Glutamatergic neuron (in vitro differentiated cells): ENCODE measurements around the gene SLC24A3. TPM values are rescaled to one million over a fixed set of nuclear protein-coding genes. Genes with fewer than 3 reads are reported as not detected.

Experiments used
- DNase-seq: peaks from one replicate; pipeline ENCODE4 v3.0.0; 2022
- H3K27ac Mint-ChIP-seq: one replicate; pipeline ENCODE4 v1.8.0; 2020; ENCODE audit warnings: mild to moderate bottlenecking, mixed read lengths, inconsistent platforms; ENCODE audit not compliant: unreplicated experiment
- H3K27me3 Mint-ChIP-seq: one replicate; pipeline ENCODE4 v1.8.0; 2020; ENCODE audit warnings: mild to moderate bottlenecking, moderate library complexity, mixed read lengths, inconsistent platforms; ENCODE audit not compliant: unreplicated experiment
- H3K36me3 Mint-ChIP-seq: one replicate; pipeline ENCODE4 v1.8.0; 2020; ENCODE audit warnings: mild to moderate bottlenecking, mixed read lengths, inconsistent platforms; ENCODE audit not compliant: unreplicated experiment
- H3K4me1 Mint-ChIP-seq: one replicate; pipeline ENCODE4 v1.8.0; 2020; ENCODE audit warnings: mild to moderate bottlenecking, low read depth, mixed read lengths, inconsistent platforms; ENCODE audit not compliant: unreplicated experiment
- H3K4me3 Mint-ChIP-seq: one replicate; pipeline ENCODE4 v1.8.0; 2020; ENCODE audit warnings: mild to moderate bottlenecking, mixed read lengths, inconsistent platforms; ENCODE audit not compliant: unreplicated experiment
- H3K9me3 Mint-ChIP-seq: one replicate; pipeline ENCODE4 v1.8.0; 2020; ENCODE audit warnings: mild to moderate bottlenecking, moderate library complexity, mixed read lengths, inconsistent platforms; ENCODE audit not compliant: unreplicated experiment
- total RNA-seq: library from RNA; stranded (reverse); fragmentation: NEBNext Ultra II Directional; extraction: Animal tissue kit (Norgen Biotek cat#: 25700); gene quantifications from one replicate; pipeline ENCODE4 v1.2.1, GENCODE V29; 2021; ENCODE audit not compliant: unreplicated experiment
- TF ChIP-seq, protein P1 (sequence below): fragments of 200-600 bp; sonication (generic); IDR thresholded peaks from one replicate; pipeline ENCODE4 v1.5.0; 2021; ENCODE audit not compliant: partially characterized antibody, unreplicated experiment

Gene SLC24A3
- total RNA-seq, 1 donor from 2014 or later, result 9.7 TPM

DNA sequence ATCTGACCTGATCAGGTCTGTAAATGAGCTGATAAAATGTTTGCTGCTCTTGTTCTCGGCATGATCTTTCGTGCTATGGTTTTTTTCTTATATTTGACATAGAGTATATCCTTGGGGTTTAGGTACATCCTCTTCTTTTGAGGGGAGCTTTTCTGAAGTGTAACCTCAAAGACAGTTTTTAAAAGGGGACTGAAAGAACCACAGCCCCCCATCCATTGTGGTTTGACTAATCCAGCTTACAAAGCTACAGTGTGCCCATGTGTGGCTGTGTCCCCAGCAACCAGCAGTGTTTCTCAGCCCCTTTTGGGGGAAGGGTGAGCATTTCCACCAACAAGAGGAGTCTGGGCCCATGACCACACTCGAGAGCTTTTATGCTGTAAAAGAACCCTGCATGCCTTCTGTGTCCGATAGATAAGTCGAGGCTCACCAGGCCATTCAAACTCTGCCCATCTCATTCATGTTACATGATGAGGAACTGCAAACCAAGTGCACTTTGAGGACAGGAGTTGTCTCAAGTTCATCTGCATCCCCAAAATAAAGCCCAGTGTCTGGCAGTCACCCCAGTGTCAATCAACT, 266.0 kb downstream of the SLC24A3 start:
- TF ChIP-seq, protein P1, sequence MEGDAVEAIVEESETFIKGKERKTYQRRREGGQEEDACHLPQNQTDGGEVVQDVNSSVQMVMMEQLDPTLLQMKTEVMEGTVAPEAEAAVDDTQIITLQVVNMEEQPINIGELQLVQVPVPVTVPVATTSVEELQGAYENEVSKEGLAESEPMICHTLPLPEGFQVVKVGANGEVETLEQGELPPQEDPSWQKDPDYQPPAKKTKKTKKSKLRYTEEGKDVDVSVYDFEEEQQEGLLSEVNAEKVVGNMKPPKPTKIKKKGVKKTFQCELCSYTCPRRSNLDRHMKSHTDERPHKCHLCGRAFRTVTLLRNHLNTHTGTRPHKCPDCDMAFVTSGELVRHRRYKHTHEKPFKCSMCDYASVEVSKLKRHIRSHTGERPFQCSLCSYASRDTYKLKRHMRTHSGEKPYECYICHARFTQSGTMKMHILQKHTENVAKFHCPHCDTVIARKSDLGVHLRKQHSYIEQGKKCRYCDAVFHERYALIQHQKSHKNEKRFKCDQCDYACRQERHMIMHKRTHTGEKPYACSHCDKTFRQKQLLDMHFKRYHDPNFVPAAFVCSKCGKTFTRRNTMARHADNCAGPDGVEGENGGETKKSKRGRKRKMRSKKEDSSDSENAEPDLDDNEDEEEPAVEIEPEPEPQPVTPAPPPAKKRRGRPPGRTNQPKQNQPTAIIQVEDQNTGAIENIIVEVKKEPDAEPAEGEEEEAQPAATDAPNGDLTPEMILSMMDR, result no peak
- H3K4me3 Mint-ChIP-seq, result no peak overlapping the region
- peaks cover 3% of the 10 kb centered on the region for H3K27me3 Mint-ChIP-seq
- H3K4me1 Mint-ChIP-seq, result peaks cover 17% of the 10 kb centered on the region
- H3K36me3 Mint-ChIP-seq, result peaks cover 9% of the 10 kb centered on the region
- H3K9me3 Mint-ChIP-seq, result peaks cover 8% of the 10 kb centered on the region
- H3K27ac Mint-ChIP-seq, result no peak overlapping the region
- no peak for DNase-seq

DNA sequence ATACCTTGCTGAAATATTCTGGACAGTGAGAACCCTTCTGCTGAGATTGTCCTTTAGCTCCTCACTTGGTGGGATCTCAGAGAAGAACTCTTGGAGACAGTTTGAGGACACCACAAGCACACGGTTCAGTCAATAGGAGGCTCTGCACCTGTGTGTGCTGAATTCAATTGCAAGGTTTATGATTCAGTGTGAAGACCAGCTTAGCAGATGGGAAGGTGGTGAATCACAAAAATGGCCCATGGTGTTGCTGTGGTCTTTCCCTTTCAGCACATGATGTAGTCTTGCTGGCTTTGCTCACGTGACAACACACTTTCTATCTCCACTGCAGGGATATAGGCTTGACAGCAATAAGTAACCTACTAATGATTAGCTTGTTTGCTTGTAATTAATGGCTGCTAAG, 270.3 kb downstream of the SLC24A3 start:
- Mint-ChIP-seq H3K36me3 (peaks cover 9% of the 10 kb centered on the region), H3K4me1 (peaks cover 8% of the 10 kb centered on the region), H3K4me3 (no peak overlapping the region), H3K9me3 (no peaks in the 10 kb centered on the region), H3K27ac (no peak overlapping the region), H3K27me3 (peaks cover 3% of the 10 kb centered on the region)
- DNase-seq, result no peak
- TF ChIP-seq, protein P1, result no peak

DNA sequence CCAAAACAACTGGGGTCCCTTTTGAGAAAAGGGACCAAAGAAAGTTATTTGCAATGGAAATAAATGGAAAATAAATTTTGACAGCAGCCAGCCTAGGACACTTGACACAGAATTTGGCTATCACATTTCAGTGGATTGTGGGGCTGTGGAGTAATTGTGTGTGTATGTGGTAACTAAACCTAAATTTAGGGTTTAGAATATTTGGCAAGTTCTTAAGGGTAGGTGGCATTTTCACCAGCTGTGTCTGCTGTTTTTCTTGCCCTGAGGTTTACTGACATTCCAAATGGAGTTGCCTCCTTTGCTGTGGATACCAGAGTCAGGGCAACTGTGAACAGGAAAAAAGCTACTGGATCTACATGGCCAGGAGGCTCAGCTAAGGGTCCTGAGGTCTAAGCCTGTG, 270.9 kb downstream of the SLC24A3 start:
- H3K9me3 Mint-ChIP-seq, result no peaks in the 10 kb centered on the region
- TF ChIP-seq, protein P1, result no peak
- peaks cover 9% of the 10 kb centered on the region for H3K36me3 Mint-ChIP-seq
- H3K4me3 Mint-ChIP-seq, result no peak overlapping the region
- peaks cover 5% of the 10 kb centered on the region for H3K4me1 Mint-ChIP-seq
- peaks cover 1% of the 10 kb centered on the region for H3K27me3 Mint-ChIP-seq
- no peak for DNase-seq
- H3K27ac Mint-ChIP-seq, result no peak overlapping the region

DNA sequence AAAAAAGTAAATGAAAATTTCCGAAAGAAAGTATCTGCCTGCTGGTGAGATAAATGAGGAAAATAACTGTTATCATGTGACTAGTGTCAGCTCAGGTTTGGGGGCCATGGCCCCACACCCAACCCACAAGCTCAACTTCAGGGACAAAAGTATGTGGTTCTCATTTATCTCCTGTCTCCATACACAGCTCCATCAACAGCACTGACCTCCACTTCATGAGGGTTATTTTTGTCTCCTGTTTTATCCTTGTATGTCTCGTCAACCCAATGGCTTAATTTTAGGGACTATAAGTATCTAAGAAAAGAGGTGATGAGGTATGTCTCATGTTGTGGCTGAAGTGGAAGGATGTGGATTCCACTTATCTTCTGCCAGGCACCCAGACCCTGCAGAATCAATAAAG, 274.0 kb downstream of the SLC24A3 start:
- TF ChIP-seq, protein P1, result no peak
- no peak overlapping the region for H3K27ac Mint-ChIP-seq
- no peak overlapping the region for H3K4me3 Mint-ChIP-seq

DNA sequence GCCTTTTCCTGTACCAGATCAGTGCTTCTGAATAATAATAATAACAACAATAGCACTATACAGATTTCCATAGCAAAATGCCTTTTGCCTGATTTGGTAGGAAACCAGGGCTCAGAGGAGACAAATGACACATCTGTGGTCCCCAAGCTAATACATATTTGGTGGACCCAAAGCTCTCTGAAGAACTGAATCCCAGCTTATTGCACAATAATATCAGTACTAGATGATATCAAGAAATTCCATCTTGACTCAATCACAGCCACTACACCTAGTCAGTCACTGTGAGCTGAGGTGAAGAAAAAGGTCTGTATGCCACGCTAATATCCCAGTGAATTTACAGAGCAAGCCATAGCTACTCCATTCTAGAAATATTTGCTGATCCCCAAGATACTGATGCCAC, 275.0 kb downstream of the SLC24A3 start:
- Mint-ChIP-seq H3K4me1 (peaks cover 5% of the 10 kb centered on the region), H3K27me3 (peaks cover 1% of the 10 kb centered on the region), H3K36me3 (peaks cover 3% of the 10 kb centered on the region), H3K9me3 (no peaks in the 10 kb centered on the region), H3K27ac (no peak overlapping the region), H3K4me3 (no peak overlapping the region)
- TF ChIP-seq, protein P1, result no peak
- no peak for DNase-seq

More for the DNA sequence above, 274.0 kb downstream of the SLC24A3 start:
- Mint-ChIP-seq H3K9me3 (no peaks in the 10 kb centered on the region), H3K4me1 (peaks cover 5% of the 10 kb centered on the region), H3K36me3 (peaks cover 9% of the 10 kb centered on the region), H3K27me3 (peaks cover 1% of the 10 kb centered on the region)
- DNase-seq, result no peak
